Activated CD4-positive, alpha-beta T cell treated with anti-CD3 and anti-CD28 coated beads for 36 hours (primary cell): ENCODE data around the gene TINCR. TPM values are rescaled to one million over a fixed set of nuclear protein-coding genes. Genes with fewer than 3 reads are reported as not detected.

Experiments used
- ATAC-seq: fragments of 200-7000 bp; cut with Tn5 transposase; one replicate; pipeline ENCODE4 v1.10.0; 2021; ENCODE audit warnings: mild to moderate bottlenecking, moderate library complexity
- CTCF ChIA-PET: fragments of 350-600 bp; sonication (Branson Sonifier 250); formaldehyde crosslinking; loops from one replicate; lab custom pipeline; 2021; ENCODE audit warnings: antibody characterized with exemption; lab: Charles Lee
- POLR2A ChIA-PET: fragments of 350-600 bp; sonication (Branson Sonifier 250); formaldehyde crosslinking; loops from one replicate; lab custom pipeline; 2021; ENCODE audit warnings: antibody characterized with exemption, inconsistent platforms; lab: Charles Lee
- DNase-seq: peaks from one replicate; pipeline ENCODE4 v3.0.0-alpha.2; 2020
- H3K27ac Mint-ChIP-seq: one replicate; pipeline ENCODE4 v1.8.0; 2021; ENCODE audit warnings: mixed read lengths
- H3K27me3 Mint-ChIP-seq: one replicate; pipeline ENCODE4 v1.8.0; 2021; ENCODE audit warnings: mixed read lengths
- H3K36me3 Mint-ChIP-seq: one replicate; pipeline ENCODE4 v1.8.0; 2021; ENCODE audit warnings: low read depth, mixed read lengths
- H3K4me1 Mint-ChIP-seq: one replicate; pipeline ENCODE4 v1.8.0; 2021; ENCODE audit warnings: mixed read lengths
- H3K4me3 Mint-ChIP-seq: one replicate; pipeline ENCODE4 v1.8.0; 2021; ENCODE audit warnings: mild to moderate bottlenecking, moderate library complexity, mixed read lengths
- H3K9me3 Mint-ChIP-seq: one replicate; pipeline ENCODE4 v1.8.0; 2021; ENCODE audit warnings: low read depth, mixed read lengths
- intact Hi-C, 2 experiments: fragments of 100-400 bp; cut with DNase I in 1 of 2; cut with micrococcal nuclease in 1 of 2; formaldehyde crosslinking; loops; one replicate each; pipeline versions ENCODE4 v1.14.2 to v1.15.1; 2022 to 2024; cut with DNase I, micrococcal nuclease
- total RNA-seq, 2 experiments: library from RNA; stranded (reverse); gene quantifications; one replicate each; pipeline ENCODE4 v1.2.3, GENCODE V29; 2021

Gene TINCR
- total RNA-seq, 2 experiments from 2014 or later, result 0.23 to 0.27 TPM

- no peaks in the 10 kb centered on the region for H3K9me3 Mint-ChIP-seq
Measured at GRCh38 chr19:5572556-5573286, 5.0 kb upstream of the TINCR start.

GRCh38 chr19:5571777-5572176, 4.0 kb upstream of the TINCR start:
- ATAC-seq (no peak), DNase-seq (no peak)
- H3K36me3 Mint-ChIP-seq, result no peaks in the 10 kb centered on the region
- no peak overlapping the region for H3K27ac Mint-ChIP-seq
- CTCF ChIA-PET, result no interaction called here
- intact Hi-C loops, result loop anchor here in 1 of 2 experiments (10.0 kb wide), 1 partner anchor 347 kb away; no protein-coding TSS in a partner anchor
- no peak overlapping the region for H3K4me3 Mint-ChIP-seq
- no peaks in the 10 kb centered on the region for H3K9me3 Mint-ChIP-seq
- no peaks in the 10 kb centered on the region for H3K27me3 Mint-ChIP-seq
- POLR2A ChIA-PET, result no interaction called here
- H3K4me1 Mint-ChIP-seq, result no peaks in the 10 kb centered on the region

More at GRCh38 chr19:5572556-5573286, 5.0 kb upstream of the TINCR start:
- H3K27me3 Mint-ChIP-seq, result no peaks in the 10 kb centered on the region
- H3K27ac Mint-ChIP-seq, result no peak overlapping the region
- no peak for ATAC-seq
- H3K36me3 Mint-ChIP-seq, result no peaks in the 10 kb centered on the region
- CTCF ChIA-PET, result interaction anchor here (0.6 to 0.7 kb wide), 3 partner anchors 49 to 370 kb away, joined by 3 read pairs; no protein-coding TSS in a partner anchor
- intact Hi-C loops, result loop anchor here in 1 of 2 experiments (10.0 kb wide), 1 partner anchor 348 kb away; no protein-coding TSS in a partner anchor
- no peak for DNase-seq
- no peaks in the 10 kb centered on the region for H3K4me1 Mint-ChIP-seq
- POLR2A ChIA-PET, result no interaction called here
- no peak overlapping the region for H3K4me3 Mint-ChIP-seq

- H3K4me3 Mint-ChIP-seq, result no peak overlapping the region
- ATAC-seq (no peak), DNase-seq (no peak)
- H3K27me3 Mint-ChIP-seq, result peaks cover 4% of the 10 kb centered on the region
- no peaks in the 10 kb centered on the region for H3K4me1 Mint-ChIP-seq
- H3K36me3 Mint-ChIP-seq, result no peaks in the 10 kb centered on the region
- H3K9me3 Mint-ChIP-seq, result no peaks in the 10 kb centered on the region
- CTCF ChIA-PET, result interaction anchor here (0.6 kb wide), 1 partner anchor 119 kb away, joined by 3 read pairs; no protein-coding TSS in a partner anchor
- POLR2A ChIA-PET, result no interaction called here
- intact Hi-C loops, result no loop called here
- no peak overlapping the region for H3K27ac Mint-ChIP-seq
Measured at GRCh38 chr19:5567970-5568407, 236 bp upstream of the TINCR start.

GRCh38 chr19:5564930-5565329, 2.8 kb downstream of the TINCR start:
- H3K27me3 Mint-ChIP-seq, result peaks cover 17% of the 10 kb centered on the region
- no peak overlapping the region for H3K27ac Mint-ChIP-seq
- intact Hi-C loops, result no loop called here
- H3K4me1 Mint-ChIP-seq, result no peaks in the 10 kb centered on the region
- ChIA-PET POLR2A (interaction anchor here (0.7 kb wide), 1 partner anchor 46 kb away, joined by 3 read pairs; no protein-coding TSS in a partner anchor), CTCF (no interaction called here)
- H3K9me3 Mint-ChIP-seq, result peaks cover 7% of the 10 kb centered on the region
- H3K36me3 Mint-ChIP-seq, result peaks cover 3% of the 10 kb centered on the region
- DNase-seq (no peak), ATAC-seq (no peak)
- H3K4me3 Mint-ChIP-seq, result no peak overlapping the region

- ChIA-PET POLR2A (interaction anchor here (0.7 kb wide), 1 partner anchor 45 kb away, joined by 3 read pairs; no protein-coding TSS in a partner anchor), CTCF (interaction anchor here (0.6 kb wide), 1 partner anchor 227 kb away, joined by 3 read pairs; no protein-coding TSS in a partner anchor)
- no peak for ATAC-seq
- peaks cover 3% of the 10 kb centered on the region for H3K36me3 Mint-ChIP-seq
- DNase-seq, result no peak
- no peak overlapping the region for H3K27ac Mint-ChIP-seq
- intact Hi-C loops, result no loop called here
- peaks cover 17% of the 10 kb centered on the region for H3K27me3 Mint-ChIP-seq
- H3K4me3 Mint-ChIP-seq, result no peak overlapping the region
- no peaks in the 10 kb centered on the region for H3K4me1 Mint-ChIP-seq
- H3K9me3 Mint-ChIP-seq, result peaks cover 7% of the 10 kb centered on the region
Measured at GRCh38 chr19:5563935-5564612, 3.7 kb downstream of the TINCR start.

GRCh38 chr19:5563008-5563431, 4.7 kb downstream of the TINCR start:
- DNase-seq (no peak), ATAC-seq (no peak)
- Mint-ChIP-seq H3K27me3 (peaks cover 22% of the 10 kb centered on the region), H3K9me3 (peaks cover 7% of the 10 kb centered on the region), H3K4me1 (no peaks in the 10 kb centered on the region), H3K27ac (no peak overlapping the region), H3K36me3 (peaks cover 3% of the 10 kb centered on the region), H3K4me3 (no peak overlapping the region)
- POLR2A ChIA-PET, result no interaction called here
- intact Hi-C loops, result no loop called here
- CTCF ChIA-PET, result interaction anchor here (0.6 kb wide), 1 partner anchor 226 kb away, joined by 3 read pairs; no protein-coding TSS in a partner anchor

GRCh38 chr19:5562280-5562679, 5.5 kb downstream of the TINCR start:
- DNase-seq (no peak), ATAC-seq (no peak)
- intact Hi-C loops, result no loop called here
- H3K4me3 Mint-ChIP-seq, result no peak overlapping the region
- H3K4me1 Mint-ChIP-seq, result no peaks in the 10 kb centered on the region
- peaks cover 22% of the 10 kb centered on the region for H3K27me3 Mint-ChIP-seq
- H3K9me3 Mint-ChIP-seq, result peaks cover 7% of the 10 kb centered on the region
- H3K36me3 Mint-ChIP-seq, result peaks cover 3% of the 10 kb centered on the region
- no peak overlapping the region for H3K27ac Mint-ChIP-seq
- ChIA-PET POLR2A (no interaction called here), CTCF (no interaction called here)

GRCh38 chr19:5561559-5561958, 6.2 kb downstream of the TINCR start:
- DNase-seq, result no peak
- CTCF ChIA-PET, result no interaction called here

GRCh38 chr19:5560156-5560555, 7.6 kb downstream of the TINCR start:
- ChIA-PET POLR2A (no interaction called here), CTCF (interaction anchor here (0.5 to 0.7 kb wide), 2 partner anchors 26 to 565 kb away, joined by 4 read pairs; no protein-coding TSS in a partner anchor)
- DNase-seq, result no peak
- Mint-ChIP-seq H3K36me3 (peaks cover 3% of the 10 kb centered on the region), H3K4me1 (no peaks in the 10 kb centered on the region), H3K27ac (no peak overlapping the region), H3K4me3 (no peak overlapping the region), H3K27me3 (peaks cover 26% of the 10 kb centered on the region), H3K9me3 (peaks cover 7% of the 10 kb centered on the region)
- ATAC-seq, result no peak
- intact Hi-C loops, result no loop called here

More at GRCh38 chr19:5561559-5561958, 6.2 kb downstream of the TINCR start:
- peaks cover 7% of the 10 kb centered on the region for H3K9me3 Mint-ChIP-seq
- POLR2A ChIA-PET, result no interaction called here
- intact Hi-C loops, result no loop called here
- H3K27ac Mint-ChIP-seq, result no peak overlapping the region
- peaks cover 3% of the 10 kb centered on the region for H3K36me3 Mint-ChIP-seq
- H3K4me1 Mint-ChIP-seq, result no peaks in the 10 kb centered on the region
- no peak for ATAC-seq
- H3K27me3 Mint-ChIP-seq, result peaks cover 24% of the 10 kb centered on the region
- no peak overlapping the region for H3K4me3 Mint-ChIP-seq

GRCh38 chr19:5559804-5560133, 8.0 kb downstream of the TINCR start:
- Mint-ChIP-seq H3K27me3 (peaks cover 26% of the 10 kb centered on the region), H3K27ac (no peak overlapping the region), H3K4me3 (no peak overlapping the region), H3K9me3 (peaks cover 7% of the 10 kb centered on the region), H3K4me1 (no peaks in the 10 kb centered on the region), H3K36me3 (peaks cover 3% of the 10 kb centered on the region)
- ChIA-PET POLR2A (no interaction called here), CTCF (interaction anchor here (0.5 kb wide), 1 partner anchor 27 kb away, joined by 4 read pairs; no protein-coding TSS in a partner anchor)
- no peak for DNase-seq
- intact Hi-C loops, result no loop called here
- ATAC-seq, result no peak

GRCh38 chr19:5558101-5558621, 9.6 kb downstream of the TINCR start:
- peaks cover 3% of the 10 kb centered on the region for H3K36me3 Mint-ChIP-seq
- peaks cover 7% of the 10 kb centered on the region for H3K9me3 Mint-ChIP-seq
- ChIA-PET POLR2A (no interaction called here), CTCF (interaction anchor here (0.6 kb wide), 1 partner anchor 802 kb away, joined by 3 read pairs; no protein-coding TSS in a partner anchor)
- H3K27ac Mint-ChIP-seq, result no peak overlapping the region
- ATAC-seq (no peak), DNase-seq (no peak)
- H3K27me3 Mint-ChIP-seq, result peaks cover 23% of the 10 kb centered on the region
- no peaks in the 10 kb centered on the region for H3K4me1 Mint-ChIP-seq
- no peak overlapping the region for H3K4me3 Mint-ChIP-seq
- intact Hi-C loops, result no loop called here
